ENCODE data around the gene DUSP7.

The DUSP7 gene

GRCh38 chr3:52084216-52084945 is 28.0 kb upstream of the DUSP7 start:
- Histone ChIP-seq H3K36me3 (ENCODE audit: control insufficient read depth in 1 of 2, insufficient read depth in 2 of 2, low read length in 2 of 2) (no peaks in the 10 kb centered on the region), H3K4me3 (ENCODE audit: low read depth in 1 of 2, low read length in 2 of 2) (no peak overlapping the region), H3K9me3 (ENCODE audit: control insufficient read depth in 1 of 2, low read length in 2 of 2) (no peaks in the 10 kb centered on the region), H3K27ac (ENCODE audit: low read length) (no peak overlapping the region), H3K27me3 (ENCODE audit: low read depth, low read length) (no peaks in the 10 kb centered on the region), H3K4me1 (ENCODE audit: control insufficient read depth in 1 of 2, insufficient read depth in 2 of 2, low read length in 2 of 2) (peaks cover 4 to 11% of the 10 kb centered on the region in 2 donors)

GRCh38 chr3:52083556-52084087 is 27.3 kb upstream of the DUSP7 start:
- no peak overlapping the region for H3K4me3 ChIP-seq (ENCODE audit: low read depth in 1 of 2, low read length in 2 of 2)
- H3K27me3 ChIP-seq (ENCODE audit: low read depth, low read length), result no peaks in the 10 kb centered on the region
- no peaks in the 10 kb centered on the region for H3K36me3 ChIP-seq (ENCODE audit: control insufficient read depth in 1 of 2, insufficient read depth in 2 of 2, low read length in 2 of 2)
- H3K4me1 ChIP-seq (ENCODE audit: control insufficient read depth in 1 of 2, insufficient read depth in 2 of 2, low read length in 2 of 2), result peaks cover 4 to 5% of the 10 kb centered on the region in 2 donors
- no peak overlapping the region for H3K27ac ChIP-seq (ENCODE audit: low read length)
- H3K9me3 ChIP-seq (ENCODE audit: control insufficient read depth in 1 of 2, low read length in 2 of 2), result no peaks in the 10 kb centered on the region

GRCh38 chr3:52082951-52083350 is 26.6 kb upstream of the DUSP7 start:
- no peaks in the 10 kb centered on the region for H3K9me3 ChIP-seq (ENCODE audit: control insufficient read depth in 1 of 2, low read length in 2 of 2)
- H3K36me3 ChIP-seq (ENCODE audit: control insufficient read depth in 1 of 2, insufficient read depth in 2 of 2, low read length in 2 of 2), result no peaks in the 10 kb centered on the region
- no peak overlapping the region for H3K27ac ChIP-seq (ENCODE audit: low read length)
- H3K4me1 ChIP-seq (ENCODE audit: control insufficient read depth in 1 of 2, insufficient read depth in 2 of 2, low read length in 2 of 2), result peaks cover 0 to 6% of the 10 kb centered on the region in 2 donors
- H3K27me3 ChIP-seq (ENCODE audit: low read depth, low read length), result no peaks in the 10 kb centered on the region
- H3K4me3 ChIP-seq (ENCODE audit: low read depth in 1 of 2, low read length in 2 of 2), result no peak overlapping the region

- H3K27ac ChIP-seq (ENCODE audit: low read length), result no peak overlapping the region
- peaks cover 0 to 17% of the 10 kb centered on the region in 2 donors for H3K4me1 ChIP-seq (ENCODE audit: control insufficient read depth in 1 of 2, insufficient read depth in 2 of 2, low read length in 2 of 2)
- H3K4me3 ChIP-seq (ENCODE audit: low read depth in 1 of 2, low read length in 2 of 2), result no peak overlapping the region
- H3K27me3 ChIP-seq (ENCODE audit: low read depth, low read length), result no peaks in the 10 kb centered on the region
- H3K9me3 ChIP-seq (ENCODE audit: control insufficient read depth in 1 of 2, low read length in 2 of 2), result no peaks in the 10 kb centered on the region
- H3K36me3 ChIP-seq (ENCODE audit: control insufficient read depth in 1 of 2, insufficient read depth in 2 of 2, low read length in 2 of 2), result no peaks in the 10 kb centered on the region
Measured at GRCh38 chr3:52080830-52081719, 24.7 kb upstream of the DUSP7 start.

GRCh38 chr3:52079958-52080357 is 23.6 kb upstream of the DUSP7 start:
- H3K36me3 ChIP-seq (ENCODE audit: control insufficient read depth in 1 of 2, insufficient read depth in 2 of 2, low read length in 2 of 2), result no peaks in the 10 kb centered on the region
- H3K27me3 ChIP-seq (ENCODE audit: low read depth, low read length), result no peaks in the 10 kb centered on the region
- H3K27ac ChIP-seq (ENCODE audit: low read length), result no peak overlapping the region

GRCh38 chr3:52078781-52079560 is 22.6 kb upstream of the DUSP7 start:
- no peaks in the 10 kb centered on the region for H3K36me3 ChIP-seq (ENCODE audit: control insufficient read depth in 1 of 2, insufficient read depth in 2 of 2, low read length in 2 of 2)
- H3K9me3 ChIP-seq (ENCODE audit: control insufficient read depth in 1 of 2, low read length in 2 of 2), result no peaks in the 10 kb centered on the region
- H3K4me1 ChIP-seq (ENCODE audit: control insufficient read depth in 1 of 2, insufficient read depth in 2 of 2, low read length in 2 of 2), result peaks cover 0 to 17% of the 10 kb centered on the region in 2 donors
- H3K27ac ChIP-seq (ENCODE audit: low read length), result no peak overlapping the region
- H3K4me3 ChIP-seq (ENCODE audit: low read depth in 1 of 2, low read length in 2 of 2), result no peak overlapping the region
- H3K27me3 ChIP-seq (ENCODE audit: low read depth, low read length), result no peaks in the 10 kb centered on the region

More at GRCh38 chr3:52079958-52080357, 23.6 kb upstream of the DUSP7 start:
- H3K4me1 ChIP-seq (ENCODE audit: control insufficient read depth in 1 of 2, insufficient read depth in 2 of 2, low read length in 2 of 2), result peaks cover 0 to 17% of the 10 kb centered on the region in 2 donors
- no peak overlapping the region for H3K4me3 ChIP-seq (ENCODE audit: low read depth in 1 of 2, low read length in 2 of 2)
- H3K9me3 ChIP-seq (ENCODE audit: control insufficient read depth in 1 of 2, low read length in 2 of 2), result no peaks in the 10 kb centered on the region

- H3K36me3 ChIP-seq (ENCODE audit: control insufficient read depth in 1 of 2, insufficient read depth in 2 of 2, low read length in 2 of 2), result no peaks in the 10 kb centered on the region
- H3K9me3 ChIP-seq (ENCODE audit: control insufficient read depth in 1 of 2, low read length in 2 of 2), result no peaks in the 10 kb centered on the region
- H3K4me3 ChIP-seq (ENCODE audit: low read depth in 1 of 2, low read length in 2 of 2), result no peak overlapping the region
- peaks cover 0 to 17% of the 10 kb centered on the region in 2 donors for H3K4me1 ChIP-seq (ENCODE audit: control insufficient read depth in 1 of 2, insufficient read depth in 2 of 2, low read length in 2 of 2)
- H3K27me3 ChIP-seq (ENCODE audit: low read depth, low read length), result no peaks in the 10 kb centered on the region
- H3K27ac ChIP-seq (ENCODE audit: low read length), result no peak overlapping the region
Measured at GRCh38 chr3:52077925-52078324, 21.6 kb upstream of the DUSP7 start.

- H3K36me3 ChIP-seq (ENCODE audit: control insufficient read depth in 1 of 2, insufficient read depth in 2 of 2, low read length in 2 of 2), result no peaks in the 10 kb centered on the region
- no peaks in the 10 kb centered on the region for H3K9me3 ChIP-seq (ENCODE audit: control insufficient read depth in 1 of 2, low read length in 2 of 2)
- peaks cover 0 to 17% of the 10 kb centered on the region in 2 donors for H3K4me1 ChIP-seq (ENCODE audit: control insufficient read depth in 1 of 2, insufficient read depth in 2 of 2, low read length in 2 of 2)
- no peak overlapping the region for H3K4me3 ChIP-seq (ENCODE audit: low read depth in 1 of 2, low read length in 2 of 2)
- no peak overlapping the region for H3K27ac ChIP-seq (ENCODE audit: low read length)
- H3K27me3 ChIP-seq (ENCODE audit: low read depth, low read length), result no peaks in the 10 kb centered on the region
Measured at GRCh38 chr3:52076896-52077780, 20.8 kb upstream of the DUSP7 start.

- Histone ChIP-seq H3K4me3 (ENCODE audit: low read depth in 1 of 2, low read length in 2 of 2) (no peak overlapping the region), H3K27ac (ENCODE audit: low read length) (no peak overlapping the region), H3K9me3 (ENCODE audit: control insufficient read depth in 1 of 2, low read length in 2 of 2) (no peaks in the 10 kb centered on the region), H3K27me3 (ENCODE audit: low read depth, low read length) (no peaks in the 10 kb centered on the region), H3K4me1 (ENCODE audit: control insufficient read depth in 1 of 2, insufficient read depth in 2 of 2, low read length in 2 of 2) (peaks cover 0 to 29% of the 10 kb centered on the region in 2 donors), H3K36me3 (ENCODE audit: control insufficient read depth in 1 of 2, insufficient read depth in 2 of 2, low read length in 2 of 2) (no peaks in the 10 kb centered on the region)
Measured at GRCh38 chr3:52073490-52073889, 17.1 kb upstream of the DUSP7 start.

- no peaks in the 10 kb centered on the region for H3K36me3 ChIP-seq (ENCODE audit: control insufficient read depth in 1 of 2, insufficient read depth in 2 of 2, low read length in 2 of 2)
- H3K27me3 ChIP-seq (ENCODE audit: low read depth, low read length), result no peaks in the 10 kb centered on the region
- H3K9me3 ChIP-seq (ENCODE audit: control insufficient read depth in 1 of 2, low read length in 2 of 2), result no peaks in the 10 kb centered on the region
- no peak overlapping the region for H3K27ac ChIP-seq (ENCODE audit: low read length)
- H3K4me1 ChIP-seq (ENCODE audit: control insufficient read depth in 1 of 2, insufficient read depth in 2 of 2, low read length in 2 of 2), result peaks cover 0 to 22% of the 10 kb centered on the region in 2 donors
- H3K4me3 ChIP-seq (ENCODE audit: low read depth in 1 of 2, low read length in 2 of 2), result no peak overlapping the region
Measured at GRCh38 chr3:52072471-52072870, 16.1 kb upstream of the DUSP7 start.
